KMS-11 (cell line): ENCODE data around the gene ULBP3.

Experiments used
- H2AFZ ChIP-seq: fragments of 200-600 bp; sonication (generic); 2 replicates; pipeline ENCODE4 v1.6.1; 2016; ENCODE audit warnings: antibody characterized with exemption, mixed run types, low read depth
- H3K27ac ChIP-seq: fragments of 200-600 bp; sonication (generic); 2 replicates; pipeline ENCODE4 v1.6.1; 2016; ENCODE audit warnings: mild to moderate bottlenecking, mixed run types
- H3K27me3 ChIP-seq: fragments of 200-600 bp; sonication (generic); 2 replicates; pipeline ENCODE4 v1.6.1; 2017; ENCODE audit warnings: mild to moderate bottlenecking, low read depth, mixed run types, moderate library complexity; ENCODE audit not compliant: insufficient read depth
- H3K36me3 ChIP-seq: fragments of 200-600 bp; sonication (generic); 2 replicates; pipeline ENCODE4 v1.6.1; 2017; ENCODE audit warnings: mild to moderate bottlenecking, mixed run types; ENCODE audit not compliant: insufficient read depth
- H3K4me1 ChIP-seq: fragments of 200-600 bp; sonication (generic); 2 replicates; pipeline ENCODE4 v1.6.1; 2016; ENCODE audit warnings: mild to moderate bottlenecking, low read depth, mixed run types; ENCODE audit not compliant: poor library complexity, severe bottlenecking
- H3K4me2 ChIP-seq: fragments of 200-600 bp; sonication (generic); 2 replicates; pipeline ENCODE4 v1.7.0; 2016; ENCODE audit warnings: mild to moderate bottlenecking, mixed run types
- H3K4me3 ChIP-seq: fragments of 200-600 bp; sonication (generic); IDR thresholded peaks from 2 replicates; pipeline ENCODE4 v1.6.1; 2017; ENCODE audit warnings: low read depth, low read length, mixed read lengths; ENCODE audit not compliant: insufficient read depth
- H3K79me2 ChIP-seq: fragments of 200-600 bp; sonication (generic); 2 replicates; pipeline ENCODE4 v1.6.1; 2016; ENCODE audit warnings: low read depth, mixed run types; ENCODE audit not compliant: insufficient read depth
- H3K9ac ChIP-seq: fragments of 200-600 bp; sonication (generic); 2 replicates; pipeline ENCODE4 v1.6.1; 2016; ENCODE audit warnings: mild to moderate bottlenecking, mixed run types
- H4K20me1 ChIP-seq: fragments of 200-600 bp; sonication (generic); 2 replicates; pipeline ENCODE4 v1.6.1; 2016; ENCODE audit warnings: mild to moderate bottlenecking, mixed run types; ENCODE audit not compliant: insufficient read depth
- CTCF ChIP-seq: fragments of 200-600 bp; sonication (generic); conservative IDR thresholded peaks from 2 replicates; pipeline ENCODE4 v1.6.1; 2017; ENCODE audit warnings: low read depth, mild to moderate bottlenecking, antibody characterized with exemption, low read length, moderate library complexity, mixed read lengths

The ULBP3 gene

DNA sequence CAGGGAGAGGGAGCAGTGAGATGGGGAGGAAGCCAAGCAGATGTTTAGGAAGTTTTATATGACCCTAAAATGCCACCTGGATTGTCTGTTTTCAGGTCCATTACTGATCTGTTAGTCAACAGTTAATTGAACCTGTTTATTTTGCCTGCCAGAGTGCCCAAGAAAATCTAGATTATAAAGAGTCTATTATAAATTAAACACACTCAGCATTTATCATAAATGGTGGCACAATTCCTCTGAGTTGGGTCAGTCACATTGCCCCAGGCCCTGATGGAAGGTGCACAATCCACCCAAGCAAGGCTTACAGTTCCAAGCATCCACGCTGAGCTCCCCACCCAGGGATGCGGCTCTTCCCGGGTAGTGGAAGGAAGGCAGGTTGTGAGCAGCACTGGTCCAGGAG, 21.4 kb upstream of the ULBP3 start:
- Histone ChIP-seq H3K4me1 (no peaks in the 10 kb centered on the region), H4K20me1 (no peaks in the 10 kb centered on the region), H2AFZ (no peak overlapping the region), H3K27me3 (no peaks in the 10 kb centered on the region), H3K4me2 (no peak overlapping the region), H3K9ac (no peak overlapping the region), H3K4me3 (no peak overlapping the region), H3K79me2 (no peaks in the 10 kb centered on the region), H3K27ac (no peak overlapping the region), H3K36me3 (no peaks in the 10 kb centered on the region)
- TF ChIP-seq CTCF: no peak

DNA sequence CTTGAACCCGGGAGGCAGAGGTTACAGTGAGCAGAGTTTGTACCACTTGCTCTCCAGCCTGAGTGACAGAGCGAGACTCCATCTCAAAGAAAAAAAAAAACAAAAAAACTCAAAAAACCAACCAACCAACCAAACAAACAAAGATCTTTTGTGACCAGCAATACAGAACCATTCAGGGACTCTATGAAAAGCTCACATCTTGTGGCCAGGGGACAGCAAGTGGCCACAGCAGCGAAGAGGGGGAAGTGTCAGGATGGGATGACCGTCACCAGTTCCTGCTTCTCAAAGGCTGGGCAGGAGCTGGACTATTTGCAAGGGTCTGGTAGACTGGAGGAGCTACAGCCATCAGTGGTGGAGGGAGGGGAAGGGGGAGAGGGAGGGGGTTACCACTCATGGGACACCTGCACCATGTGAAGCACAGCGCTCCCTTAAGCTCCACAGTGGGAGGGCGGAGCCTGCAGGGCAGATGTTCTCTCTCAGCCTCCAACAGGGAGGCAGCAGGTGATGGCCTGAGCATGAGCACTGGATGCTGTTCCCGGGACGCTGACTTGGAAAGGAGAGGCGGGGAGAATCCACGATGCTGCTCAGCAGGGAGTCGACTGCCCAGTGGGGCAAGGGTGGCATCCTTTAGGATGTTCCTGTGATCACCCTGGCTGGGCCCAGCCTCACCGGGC, 19.7 kb upstream of the ULBP3 start:
- H3K27me3 ChIP-seq: no peaks in the 10 kb centered on the region
- no peaks in the 10 kb centered on the region for H3K36me3 ChIP-seq
- H3K9ac ChIP-seq: no peak overlapping the region
- no peaks in the 10 kb centered on the region for H3K79me2 ChIP-seq
- no peaks in the 10 kb centered on the region for H3K4me1 ChIP-seq
- no peak overlapping the region for H2AFZ ChIP-seq
- no peak overlapping the region for H3K4me2 ChIP-seq
- H3K4me3 ChIP-seq: no peak overlapping the region
- no peak for TF ChIP-seq CTCF
- H4K20me1 ChIP-seq: no peaks in the 10 kb centered on the region
- no peak overlapping the region for H3K27ac ChIP-seq

GRCh38 chr6:150087336-150087735, 18.4 kb upstream of the ULBP3 start:
- Histone ChIP-seq H3K4me3 (no peak overlapping the region), H3K4me1 (no peaks in the 10 kb centered on the region), H3K27ac (no peak overlapping the region), H3K9ac (no peak overlapping the region), H3K27me3 (no peaks in the 10 kb centered on the region), H3K36me3 (no peaks in the 10 kb centered on the region), H2AFZ (no peak overlapping the region), H4K20me1 (no peaks in the 10 kb centered on the region), H3K79me2 (no peaks in the 10 kb centered on the region), H3K4me2 (no peak overlapping the region)
- TF ChIP-seq CTCF: no peak

DNA sequence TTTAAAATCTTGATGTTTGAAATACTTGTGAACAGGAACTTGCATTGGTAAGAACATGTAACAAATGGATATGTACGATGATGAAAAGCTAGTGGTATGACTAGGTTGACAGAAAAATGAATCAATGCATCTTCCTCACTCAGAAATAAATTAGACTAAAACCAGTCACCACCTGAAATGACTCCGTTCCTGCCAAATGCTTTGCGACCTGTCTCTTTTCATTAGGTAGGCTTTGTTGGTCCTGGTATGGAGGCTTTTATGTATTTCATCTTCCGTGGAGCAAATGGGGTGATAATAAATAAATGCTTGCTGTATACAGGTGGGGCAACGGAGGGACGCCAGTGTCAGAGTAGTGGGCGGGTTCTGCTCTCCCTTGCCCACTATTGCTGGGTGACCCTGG, 17.1 kb upstream of the ULBP3 start:
- Histone ChIP-seq H3K36me3 (no peaks in the 10 kb centered on the region), H3K4me1 (no peaks in the 10 kb centered on the region), H3K27me3 (no peaks in the 10 kb centered on the region), H2AFZ (no peak overlapping the region), H3K4me2 (no peak overlapping the region), H4K20me1 (no peaks in the 10 kb centered on the region), H3K79me2 (no peaks in the 10 kb centered on the region), H3K9ac (no peak overlapping the region), H3K4me3 (no peak overlapping the region), H3K27ac (no peak overlapping the region)
- TF ChIP-seq CTCF: no peak
